SK-N-SH (cell line): ENCODE data around the gene IQSEC1. TPM values are rescaled to one million over a fixed set of nuclear protein-coding genes. Genes with fewer than 3 reads are reported as not detected.

Experiments
- CTCF ChIA-PET: fragments of 300-600, 350-600 bp; formaldehyde crosslinking; extraction: SDS; loops from one replicate; lab custom pipeline; 2021; lab: Yijun Ruan, JAX
- POLR2A ChIA-PET: fragments of 350-600 bp; sonication (Branson Sonifier 250); formaldehyde crosslinking; extraction: SDS; loops from one replicate; lab custom pipeline; 2020; ENCODE audit warnings: antibody characterized with exemption, inconsistent platforms; lab: Yijun Ruan, JAX
- DNase-seq: peaks from one replicate; pipeline ENCODE4 v3.0.0; 2012
- H2AFZ ChIP-seq: fragments of 200-600 bp; sonication (generic); 2 replicates; pipeline ENCODE4 v1.8.1; 2016; ENCODE audit warnings: antibody characterized with exemption, mild to moderate bottlenecking, low read depth
- H3F3A ChIP-seq: fragments of 200-600 bp; sonication (generic); replicated peaks from 2 replicates; pipeline ENCODE3; 2016; ENCODE audit warnings: antibody characterized with exemption, mild to moderate bottlenecking; ENCODE audit not compliant: insufficient read depth
- H3K27ac ChIP-seq, 2 experiments: fragments of 200-500 bp in 1 of 2; fragments of 200-600 bp in 1 of 2; sonication (Bioruptor generic) in 1 of 2; sonication (generic), shearing (Covaris generic) in 1 of 2; 2 replicates each; pipeline versions ENCODE4 v1.5.1 to v1.6.1; 2014 to 2016; ENCODE audit warnings: low read depth in 2 of 2, inconsistent platforms in 1 of 2, low read length in 1 of 2, mild to moderate bottlenecking in 1 of 2, mixed read lengths in 1 of 2
- H3K27me3 ChIP-seq: fragments of 200-600 bp; sonication (generic), shearing (Covaris generic); 2 replicates; pipeline ENCODE4 v1.6.1; 2016; ENCODE audit warnings: mixed run types; ENCODE audit not compliant: insufficient read depth
- H3K36me3 ChIP-seq, 2 experiments: fragments of 200-500 bp in 1 of 2; fragments of 200-600 bp in 1 of 2; sonication (Bioruptor generic) in 1 of 2; sonication (generic) in 1 of 2; replicated peaks in 1 of 2; 2 replicates each; pipeline versions ENCODE3 to v1.5.1; 2014 to 2016; ENCODE audit warnings: low read length in 1 of 2, mild to moderate bottlenecking in 1 of 2; ENCODE audit not compliant: insufficient read depth in 2 of 2, control insufficient read depth in 1 of 2
- H3K4me1 ChIP-seq, 2 experiments: fragments of 200-500 bp in 1 of 2; fragments of 200-600 bp in 1 of 2; sonication (Bioruptor generic) in 1 of 2; sonication (generic), shearing (Covaris generic) in 1 of 2; 2 replicates each; pipeline versions ENCODE4 v1.5.1 to v1.6.1; 2014 to 2016; ENCODE audit warnings: low read depth in 1 of 2, low read length in 1 of 2, mixed run types in 1 of 2; ENCODE audit not compliant: insufficient read depth in 2 of 2, control insufficient read depth in 1 of 2
- H3K4me2 ChIP-seq: fragments of 200-600 bp; sonication (generic), shearing (Covaris generic); 2 replicates; pipeline ENCODE4 v1.6.1; 2017; ENCODE audit warnings: mixed run types
- H3K4me3 ChIP-seq, 2 experiments: fragments of 200-500 bp in 1 of 2; fragments of 200-600 bp in 1 of 2; sonication (Bioruptor generic) in 1 of 2; sonication (generic), shearing (Covaris generic) in 1 of 2; 2 replicates each; pipeline versions ENCODE4 v1.5.1 to v1.8.1; 2014 to 2016; ENCODE audit warnings: low read depth in 2 of 2, inconsistent platforms in 1 of 2, low read length in 1 of 2, mild to moderate bottlenecking in 1 of 2, mixed read lengths in 1 of 2, moderate library complexity in 1 of 2
- H3K79me2 ChIP-seq: fragments of 200-600 bp; sonication (generic); 2 replicates; pipeline ENCODE4 v1.8.1; 2017; ENCODE audit warnings: mild to moderate bottlenecking; ENCODE audit not compliant: insufficient read depth
- H3K9ac ChIP-seq: fragments of 200-600 bp; sonication (generic); 2 replicates; pipeline ENCODE4 v1.6.1; 2017; ENCODE audit warnings: mixed run types
- H3K9me2 ChIP-seq: fragments of 200-600 bp; sonication (generic); 2 replicates; pipeline ENCODE4 v1.6.1; 2017; ENCODE audit warnings: mixed run types
- H3K9me3 ChIP-seq: fragments of 200-600 bp; sonication (generic); 2 replicates; pipeline ENCODE4 v1.6.1; 2017; ENCODE audit warnings: mixed run types, mild to moderate bottlenecking, moderate library complexity
- H4K20me1 ChIP-seq: fragments of 200-600 bp; sonication (generic); 2 replicates; pipeline ENCODE4 v1.6.1; 2017; ENCODE audit warnings: mild to moderate bottlenecking, mixed run types; ENCODE audit not compliant: insufficient read depth
- FOXJ3 ChIP-seq: sonication (generic); formaldehyde crosslinking; IDR thresholded peaks from 2 replicates; pipeline ENCODE4 v1.5.1; 2020; ENCODE audit warnings: mild to moderate bottlenecking, missing genetic modification reagents
- FOXM1 ChIP-seq: IDR thresholded peaks from 2 replicates; pipeline ENCODE4 v1.4.0; 2012; ENCODE audit warnings: low read depth, mild to moderate bottlenecking
- MAX ChIP-seq: IDR thresholded peaks from 2 replicates; pipeline ENCODE4 v1.4.0; 2012; ENCODE audit warnings: low read depth
- MEF2A ChIP-seq: IDR thresholded peaks from 2 replicates; pipeline ENCODE4 v1.4.0; 2012; ENCODE audit warnings: low read depth, borderline replicate concordance
- MXI1 ChIP-seq: IDR thresholded peaks from 2 replicates; pipeline ENCODE4 v1.6.1; 2012; ENCODE audit warnings: mild to moderate bottlenecking, low read depth, low read length, improper control_type of control experiment
- PBX3 ChIP-seq: IDR thresholded peaks from 2 replicates; pipeline ENCODE4; 2012
- POLR2AphosphoS5 ChIP-seq: IDR thresholded peaks from 2 replicates; pipeline ENCODE4 v1.6.1; 2012; ENCODE audit warnings: low read depth, low read length
- RCOR1 ChIP-seq: fragments of 150-350 bp; IDR thresholded peaks from 2 replicates; pipeline ENCODE4 v1.6.1; 2017; ENCODE audit warnings: antibody characterized with exemption, low read length
- SIN3A ChIP-seq: IDR thresholded peaks from 2 replicates; pipeline ENCODE4 v1.6.1; 2012; ENCODE audit warnings: low read depth, mild to moderate bottlenecking, low read length, moderate library complexity, borderline replicate concordance
- TCF12 ChIP-seq: IDR thresholded peaks from 2 replicates; pipeline ENCODE4 v1.4.0; 2012
- USF1 ChIP-seq: IDR thresholded peaks from 2 replicates; pipeline ENCODE4 v1.4.0; 2012; ENCODE audit warnings: low read depth, borderline replicate concordance
- USF2 ChIP-seq: fragments of 150-350 bp; IDR thresholded peaks from 2 replicates; pipeline ENCODE4 v1.6.1; 2017; ENCODE audit warnings: antibody characterized with exemption, low read length, low read depth, borderline replicate concordance
- YY1 ChIP-seq: IDR thresholded peaks from 2 replicates; pipeline ENCODE4 v1.4.0; 2012; ENCODE audit warnings: low read depth, mild to moderate bottlenecking
- WGBS: methylation state at CpG from one replicate; pipeline ENCODE4 v1.1.6; 2017; ENCODE audit warnings: low lambda C conversion rate; 5-methylcytosine and 5-hydroxymethylcytosine counted together
- polyA plus RNA-seq, 3 experiments: library from polyadenylated mRNA; depleted of rRNA; stranded (reverse); fragments of >200 nt; gene quantifications; 2 replicates each; pipeline ENCODE4 v1.2.3, GENCODE V29; 2012
- TF ChIP-seq, protein P1 (sequence below): IDR thresholded peaks from 2 replicates; pipeline ENCODE4 v1.4.0; 2012; ENCODE audit warnings: low read depth, borderline replicate concordance
- TF ChIP-seq, protein P2 (sequence below): fragments of 200-600 bp; sonication (generic); IDR thresholded peaks from 2 replicates; pipeline ENCODE4 v1.6.1; 2017; ENCODE audit warnings: antibody characterized with exemption, mild to moderate bottlenecking, moderate library complexity

Gene IQSEC1
- polyA plus RNA-seq, 1 of the 3 experiments (the other 2 are of a cell fraction), result 6.2 TPM

DNA sequence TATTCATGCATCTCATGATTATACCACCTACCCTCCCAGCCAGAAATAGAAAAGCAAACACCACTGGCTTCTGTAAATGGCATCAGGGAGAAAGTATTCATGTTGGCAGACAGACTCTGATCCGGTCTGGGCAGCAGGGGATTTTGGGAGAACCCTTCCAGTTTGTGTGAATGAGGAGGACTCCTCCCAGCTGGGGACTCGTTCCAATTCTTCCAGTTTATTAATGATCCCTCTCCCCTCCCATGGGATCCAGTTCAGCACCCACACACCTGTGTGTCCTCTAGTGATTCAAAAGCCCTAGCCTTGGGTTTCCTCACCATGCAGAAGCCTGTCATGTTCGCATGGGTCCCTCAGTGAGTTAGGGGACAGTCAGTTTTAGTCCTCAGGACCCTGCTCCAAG is 110.9 kb downstream of the IQSEC1 start:
- Histone ChIP-seq H3K4me2 (no peak overlapping the region), H3K4me1 (peaks cover 0 to 68% of the 10 kb centered on the region in 2 experiments; a peak in 1 of 4 replicates), H3K36me3 (peaks cover 0 to 2% of the 10 kb centered on the region in 2 experiments), H3K27ac (no peak overlapping the region), H3F3A (no peaks in the 10 kb centered on the region), H4K20me1 (peaks cover 90% of the 10 kb centered on the region), H3K4me3 (no peak overlapping the region), H3K9me3 (no peaks in the 10 kb centered on the region), H3K79me2 (peaks cover 82% of the 10 kb centered on the region), H3K9ac (no peak overlapping the region), H2AFZ (no peak overlapping the region), H3K27me3 (no peaks in the 10 kb centered on the region), H3K9me2 (no peaks in the 10 kb centered on the region)
- 96% methylated on average over 3 of the region's 3 CpGs for WGBS
- ChIA-PET POLR2A (no interaction called here), CTCF (interaction anchor here (1.0 to 5.4 kb wide), 3 partner anchors 23 to 70 kb away, joined by 4 to 26 read pairs (median 15); no protein-coding TSS in a partner anchor)
- DNase-seq, result no peak
- TF ChIP-seq FOXM1, result no peak
- TF ChIP-seq RCOR1, result no peak
- TF ChIP-seq MAX, result no peak
- no peak for TF ChIP-seq TCF12
- no peak for TF ChIP-seq FOXJ3
- TF ChIP-seq MEF2A, result no peak
- TF ChIP-seq, protein P1, sequence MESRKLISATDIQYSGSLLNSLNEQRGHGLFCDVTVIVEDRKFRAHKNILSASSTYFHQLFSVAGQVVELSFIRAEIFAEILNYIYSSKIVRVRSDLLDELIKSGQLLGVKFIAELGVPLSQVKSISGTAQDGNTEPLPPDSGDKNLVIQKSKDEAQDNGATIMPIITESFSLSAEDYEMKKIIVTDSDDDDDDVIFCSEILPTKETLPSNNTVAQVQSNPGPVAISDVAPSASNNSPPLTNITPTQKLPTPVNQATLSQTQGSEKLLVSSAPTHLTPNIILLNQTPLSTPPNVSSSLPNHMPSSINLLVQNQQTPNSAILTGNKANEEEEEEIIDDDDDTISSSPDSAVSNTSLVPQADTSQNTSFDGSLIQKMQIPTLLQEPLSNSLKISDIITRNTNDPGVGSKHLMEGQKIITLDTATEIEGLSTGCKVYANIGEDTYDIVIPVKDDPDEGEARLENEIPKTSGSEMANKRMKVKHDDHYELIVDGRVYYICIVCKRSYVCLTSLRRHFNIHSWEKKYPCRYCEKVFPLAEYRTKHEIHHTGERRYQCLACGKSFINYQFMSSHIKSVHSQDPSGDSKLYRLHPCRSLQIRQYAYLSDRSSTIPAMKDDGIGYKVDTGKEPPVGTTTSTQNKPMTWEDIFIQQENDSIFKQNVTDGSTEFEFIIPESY, result no peak
- TF ChIP-seq MXI1, result no peak
- no peak for TF ChIP-seq POLR2AphosphoS5
- no peak for TF ChIP-seq PBX3
- TF ChIP-seq USF2, result no peak

DNA sequence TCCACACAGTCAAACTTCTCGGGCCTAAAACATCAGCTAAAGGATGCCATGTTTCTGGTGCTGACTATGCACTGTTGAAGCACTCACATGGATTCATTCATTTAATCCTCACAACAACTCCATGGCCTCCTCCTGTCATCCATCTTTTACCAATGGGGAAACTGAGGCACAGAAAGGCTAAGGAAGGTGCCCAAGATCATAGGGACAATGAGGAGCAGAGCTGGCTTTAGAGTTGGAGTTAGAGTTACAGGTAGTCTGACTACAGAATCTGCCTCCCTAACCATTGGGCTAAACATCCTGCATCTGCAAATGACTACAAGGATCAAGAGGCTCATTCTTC is 111.6 kb downstream of the IQSEC1 start:
- DNase-seq, result no peak
- Histone ChIP-seq H3F3A (no peaks in the 10 kb centered on the region), H3K27me3 (no peaks in the 10 kb centered on the region), H3K4me1 (peaks cover 0 to 69% of the 10 kb centered on the region in 2 experiments; a peak in 1 of 4 replicates), H3K79me2 (peaks cover 82% of the 10 kb centered on the region), H3K9me2 (no peaks in the 10 kb centered on the region), H2AFZ (no peak overlapping the region), H3K4me3 (no peak overlapping the region), H3K4me2 (no peak overlapping the region), H3K27ac (no peak overlapping the region; a peak in 1 of 4 replicates), H3K36me3 (peaks cover 0 to 2% of the 10 kb centered on the region in 2 experiments), H4K20me1 (peaks cover 97% of the 10 kb centered on the region), H3K9ac (no peak overlapping the region), H3K9me3 (no peaks in the 10 kb centered on the region)
- ChIA-PET CTCF (interaction anchor here (0.9 to 4.5 kb wide), 6 partner anchors 21 to 130 kb away, joined by 3 to 15 read pairs (median 4); partner anchors contain the start of gene RPL32), POLR2A (no interaction called here)
- WGBS, result 94% methylated on average over 1 of the region's 1 CpG
- TF ChIP-seq, protein P2, sequence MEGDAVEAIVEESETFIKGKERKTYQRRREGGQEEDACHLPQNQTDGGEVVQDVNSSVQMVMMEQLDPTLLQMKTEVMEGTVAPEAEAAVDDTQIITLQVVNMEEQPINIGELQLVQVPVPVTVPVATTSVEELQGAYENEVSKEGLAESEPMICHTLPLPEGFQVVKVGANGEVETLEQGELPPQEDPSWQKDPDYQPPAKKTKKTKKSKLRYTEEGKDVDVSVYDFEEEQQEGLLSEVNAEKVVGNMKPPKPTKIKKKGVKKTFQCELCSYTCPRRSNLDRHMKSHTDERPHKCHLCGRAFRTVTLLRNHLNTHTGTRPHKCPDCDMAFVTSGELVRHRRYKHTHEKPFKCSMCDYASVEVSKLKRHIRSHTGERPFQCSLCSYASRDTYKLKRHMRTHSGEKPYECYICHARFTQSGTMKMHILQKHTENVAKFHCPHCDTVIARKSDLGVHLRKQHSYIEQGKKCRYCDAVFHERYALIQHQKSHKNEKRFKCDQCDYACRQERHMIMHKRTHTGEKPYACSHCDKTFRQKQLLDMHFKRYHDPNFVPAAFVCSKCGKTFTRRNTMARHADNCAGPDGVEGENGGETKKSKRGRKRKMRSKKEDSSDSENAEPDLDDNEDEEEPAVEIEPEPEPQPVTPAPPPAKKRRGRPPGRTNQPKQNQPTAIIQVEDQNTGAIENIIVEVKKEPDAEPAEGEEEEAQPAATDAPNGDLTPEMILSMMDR, result no peak
- TF ChIP-seq USF1 (no peak), YY1 (no peak), FOXM1 (no peak), PBX3 (no peak), RCOR1 (no peak), MXI1 (no peak), MAX (no peak), SIN3A (no peak), FOXJ3 (no peak)
- TF ChIP-seq, protein P1, result no peak
